HepG2 (cell line): Measurements from ENCODE around the gene DOCK10. TPM values are rescaled to one million over a fixed set of nuclear protein-coding genes. Genes with fewer than 3 reads are reported as not detected.

Experiments
- BCL3 ChIP-seq: sonication (generic); formaldehyde crosslinking; IDR thresholded peaks from 2 replicates; pipeline ENCODE4 v1.5.1; 2020; ENCODE audit warnings: mild to moderate bottlenecking, missing genetic modification reagents, moderate library complexity
- BRF2 ChIP-seq: sonication (generic); formaldehyde crosslinking; IDR thresholded peaks from 2 replicates; pipeline ENCODE4 v1.8.1; 2022; ENCODE audit warnings: mild to moderate bottlenecking, missing genetic modification reagents
- EHMT2 ChIP-seq: fragments of 200-600 bp; sonication (generic); IDR thresholded peaks from 2 replicates; pipeline ENCODE4 v1.7.0; 2017; ENCODE audit warnings: antibody characterized with exemption, low read depth, low read length, borderline replicate concordance
- FOXA1 ChIP-seq, 2 experiments: fragments of 450-650 bp in 1 of 2; sonication (generic) in 1 of 2; formaldehyde crosslinking in 1 of 2; IDR thresholded peaks; 2 replicates each; pipeline versions ENCODE4 v1.4.0 to v1.6.1; 2016 to 2020; ENCODE audit warnings: missing genetic modification reagents in 1 of 2
- FOXM1 ChIP-seq: sonication (generic); formaldehyde crosslinking; IDR thresholded peaks from 2 replicates; pipeline ENCODE4 v1.5.0; 2020; ENCODE audit warnings: missing genetic modification reagents
- HMG20B ChIP-seq: conservative IDR thresholded peaks from 2 replicates; pipeline ENCODE4 v1.6.1; 2016; ENCODE audit warnings: missing genetic modification reagents, missing compliant biosample characterization
- IKZF5 ChIP-seq: IDR thresholded peaks from 2 replicates; pipeline ENCODE4 v1.6.1; 2018; ENCODE audit warnings: missing genetic modification reagents, mild to moderate bottlenecking, missing compliant biosample characterization
- JUNB ChIP-seq: sonication (generic); formaldehyde crosslinking; IDR thresholded peaks from 2 replicates; pipeline ENCODE4 v1.8.0; 2022; ENCODE audit warnings: missing genetic modification reagents, mild to moderate bottlenecking, borderline replicate concordance
- KDM5B ChIP-seq: sonication (generic); formaldehyde crosslinking; IDR thresholded peaks from 2 replicates; pipeline ENCODE4 v1.4.0; 2020; ENCODE audit warnings: missing genetic modification reagents, mild to moderate bottlenecking, borderline replicate concordance
- KLF9 ChIP-seq: IDR thresholded peaks from 2 replicates; pipeline ENCODE4 v1.6.1; 2016; ENCODE audit warnings: low read depth
- KMT2B ChIP-seq: IDR thresholded peaks from 2 replicates; pipeline ENCODE4 v1.6.1; 2016; ENCODE audit warnings: missing genetic modification reagents, missing compliant biosample characterization
- NBN ChIP-seq: fragments of 450-650 bp; conservative IDR thresholded peaks from 2 replicates; pipeline ENCODE4 v1.6.1; 2017
- NONO ChIP-seq, 2 experiments: fragments of 450-650 bp in 1 of 2; sonication (generic) in 1 of 2; formaldehyde crosslinking in 1 of 2; IDR thresholded peaks in 1 of 2; conservative IDR thresholded peaks in 1 of 2; 2 replicates each; pipeline versions ENCODE4 v1.6.1 to v1.8.0; 2017 to 2022; ENCODE audit warnings: mild to moderate bottlenecking in 1 of 2, missing genetic modification reagents in 1 of 2, moderate library complexity in 1 of 2
- PLRG1 ChIP-seq: fragments of 450-650 bp; conservative IDR thresholded peaks from 2 replicates; pipeline ENCODE4 v1.6.1; 2016
- REL ChIP-seq: sonication (generic); formaldehyde crosslinking; conservative IDR thresholded peaks from 2 replicates; pipeline ENCODE4 v1.8.0; 2022; ENCODE audit warnings: mild to moderate bottlenecking, missing genetic modification reagents, moderate library complexity
- SETDB1 ChIP-seq: sonication (generic); formaldehyde crosslinking; IDR thresholded peaks from 2 replicates; pipeline ENCODE4 v1.5.1; 2020; ENCODE audit warnings: missing genetic modification reagents, mild to moderate bottlenecking, borderline replicate concordance
- SIX4 ChIP-seq: sonication (generic); formaldehyde crosslinking; IDR thresholded peaks from 2 replicates; pipeline ENCODE4 v1.4.0; 2020; ENCODE audit warnings: missing genetic modification reagents
- SP1 ChIP-seq, 2 experiments: fragments of 450-650 bp in 1 of 2; sonication (generic) in 1 of 2; formaldehyde crosslinking in 1 of 2; IDR thresholded peaks; 2 replicates each; pipeline versions ENCODE4 v1.4.0 to v1.6.1; 2016 to 2020; ENCODE audit warnings: missing genetic modification reagents in 1 of 2
- ZNF3 ChIP-seq: IDR thresholded peaks from 2 replicates; pipeline ENCODE4 v1.7.0; 2017; ENCODE audit warnings: inconsistent platforms
- ZNF563 ChIP-seq: sonication (generic); formaldehyde crosslinking; IDR thresholded peaks from 2 replicates; pipeline ENCODE4 v1.8.0; 2022; ENCODE audit warnings: mild to moderate bottlenecking, moderate library complexity, missing genetic modification reagents
- ZNF570 ChIP-seq: sonication (generic); formaldehyde crosslinking; IDR thresholded peaks from 2 replicates; pipeline ENCODE4 v1.4.0; 2020; ENCODE audit warnings: mild to moderate bottlenecking, missing genetic modification reagents, borderline replicate concordance
- polyA plus RNA-seq, 8 experiments: library from polyadenylated mRNA; depleted of rRNA in 3 of 8; stranded (reverse) in 7 of 8; unstranded in 1 of 8; fragments of >200 nt; fragmentation: Illumina TruSeq in 4 of 8; extraction: Trizol in 4 of 8; gene quantifications; 2 replicates each; pipeline versions ENCODE4 v1.2.1 to v1.2.3, GENCODE V29; 2011 to 2016; ENCODE audit warnings: low read depth in 4 of 8, missing spikeins in 1 of 8, mixed read lengths in 1 of 8; ENCODE audit not compliant: insufficient read depth in 1 of 8
- total RNA-seq, 5 experiments: library from RNA; depleted of rRNA; stranded (reverse); fragments of >200 nt; fragmentation: Illumina TruSeq; extraction: Trizol; gene quantifications; 2 replicates each; pipeline ENCODE4 v1.2.3, GENCODE V29; 2016; ENCODE audit warnings: low read depth in 1 of 5

Gene DOCK10
- total and polyA plus RNA-seq, 2 of the 13 experiments (the other 11 are each of a cell fraction or from before 2014, with no cell fraction given) = not detected

GRCh38 chr2:224918626-224919471 lies 123.4 kb downstream of the DOCK10 start (continued):
- TF ChIP-seq ZNF563 (CRISPR knock-in tag) (no peak), KMT2B (CRISPR knock-in tag) (no peak), SP1 (IDR thresholded peaks at IDR 0.05) (no peak), SP1 (CRISPR knock-in tag; IDR thresholded peaks at IDR 0.05) (no peak), EHMT2 (no peak), HMG20B (CRISPR knock-in tag) (no peak), REL (no peak), JUNB (CRISPR knock-in tag) (0 out of 2 replicates have a peak, but pooled peaks have one; percentile 11), SIX4 (no peak), KLF9 (no peak), FOXA1 (IDR thresholded peaks at IDR 0.05) (0 out of 2 replicates have a peak, but pooled peaks have one; percentile 22), FOXA1 (CRISPR knock-in tag; IDR thresholded peaks at IDR 0.05) (no peak), FOXM1 (CRISPR knock-in tag) (no peak), ZNF570 (CRISPR knock-in tag) (no peak), ZNF3 (no peak), NBN (peak; percentile 86; the same call in 1 of the 2 replicates), BRF2 (CRISPR knock-in tag) (no peak), IKZF5 (CRISPR knock-in tag) (no peak), SETDB1 (no peak), BCL3 (CRISPR knock-in tag) (no peak), KDM5B (CRISPR knock-in tag) (no peak), PLRG1 (peak; percentile 24; the same call in 1 of the 2 replicates), NONO (IDR thresholded peaks at IDR 0.05) (peak; percentile 47; the same call in 1 of the 2 replicates), NONO (CRISPR knock-in tag; conservative IDR thresholded peaks at IDR 0.05) (no peak)
- TF ChIP-seq, all 625 proteins: peak for 14
